PC-9 (cell line): ENCODE results near the gene PPM1F.

Experiments
- CTCF ChIP-seq: fragments of 200-600 bp; sonication (generic); conservative IDR thresholded peaks from 2 replicates; pipeline ENCODE4 v1.6.1; 2017; ENCODE audit warnings: mixed run types, antibody characterized with exemption, mild to moderate bottlenecking, moderate library complexity
- EZH2 ChIP-seq: fragments of 200-600 bp; sonication (generic); IDR thresholded peaks from 2 replicates; pipeline ENCODE4 v1.8.0; 2017; ENCODE audit warnings: antibody characterized with exemption, low read depth

GRCh38 chr22:21991304-21991596 lies 38.6 kb upstream of the PPM1F start:
- TF ChIP-seq CTCF (no peak), EZH2 (no peak)
